ENCODE results near the gene KIFAP3. TPM values are rescaled to one million over a fixed set of nuclear protein-coding genes. Genes with fewer than 3 reads are reported as not detected.

Gene KIFAP3
- total and polyA plus RNA-seq, 2 of the 8 experiments (the other 6 are each of a cell fraction or from before 2014, with no cell fraction given) = 1.3 to 3.2 TPM

DNA sequence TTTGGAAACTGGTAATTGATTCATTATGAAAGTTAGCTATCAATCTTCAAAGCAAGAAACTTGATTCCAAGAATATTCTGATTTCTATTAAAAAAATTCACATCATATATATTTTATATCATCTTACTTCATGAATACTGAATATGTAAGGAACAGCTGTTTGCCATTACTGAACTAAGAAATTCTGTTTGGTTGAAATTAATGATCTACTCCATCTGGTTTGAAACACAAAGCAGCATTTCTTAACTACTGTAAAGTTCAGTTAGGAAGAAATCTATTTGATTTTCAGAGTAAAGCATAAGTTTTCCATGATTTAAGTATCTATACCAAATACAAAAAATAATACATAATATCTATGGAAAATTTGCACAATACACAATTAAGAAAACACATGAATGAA is 114.8 kb downstream of the KIFAP3 start (continued):
- TF ChIP-seq, protein P1, sequence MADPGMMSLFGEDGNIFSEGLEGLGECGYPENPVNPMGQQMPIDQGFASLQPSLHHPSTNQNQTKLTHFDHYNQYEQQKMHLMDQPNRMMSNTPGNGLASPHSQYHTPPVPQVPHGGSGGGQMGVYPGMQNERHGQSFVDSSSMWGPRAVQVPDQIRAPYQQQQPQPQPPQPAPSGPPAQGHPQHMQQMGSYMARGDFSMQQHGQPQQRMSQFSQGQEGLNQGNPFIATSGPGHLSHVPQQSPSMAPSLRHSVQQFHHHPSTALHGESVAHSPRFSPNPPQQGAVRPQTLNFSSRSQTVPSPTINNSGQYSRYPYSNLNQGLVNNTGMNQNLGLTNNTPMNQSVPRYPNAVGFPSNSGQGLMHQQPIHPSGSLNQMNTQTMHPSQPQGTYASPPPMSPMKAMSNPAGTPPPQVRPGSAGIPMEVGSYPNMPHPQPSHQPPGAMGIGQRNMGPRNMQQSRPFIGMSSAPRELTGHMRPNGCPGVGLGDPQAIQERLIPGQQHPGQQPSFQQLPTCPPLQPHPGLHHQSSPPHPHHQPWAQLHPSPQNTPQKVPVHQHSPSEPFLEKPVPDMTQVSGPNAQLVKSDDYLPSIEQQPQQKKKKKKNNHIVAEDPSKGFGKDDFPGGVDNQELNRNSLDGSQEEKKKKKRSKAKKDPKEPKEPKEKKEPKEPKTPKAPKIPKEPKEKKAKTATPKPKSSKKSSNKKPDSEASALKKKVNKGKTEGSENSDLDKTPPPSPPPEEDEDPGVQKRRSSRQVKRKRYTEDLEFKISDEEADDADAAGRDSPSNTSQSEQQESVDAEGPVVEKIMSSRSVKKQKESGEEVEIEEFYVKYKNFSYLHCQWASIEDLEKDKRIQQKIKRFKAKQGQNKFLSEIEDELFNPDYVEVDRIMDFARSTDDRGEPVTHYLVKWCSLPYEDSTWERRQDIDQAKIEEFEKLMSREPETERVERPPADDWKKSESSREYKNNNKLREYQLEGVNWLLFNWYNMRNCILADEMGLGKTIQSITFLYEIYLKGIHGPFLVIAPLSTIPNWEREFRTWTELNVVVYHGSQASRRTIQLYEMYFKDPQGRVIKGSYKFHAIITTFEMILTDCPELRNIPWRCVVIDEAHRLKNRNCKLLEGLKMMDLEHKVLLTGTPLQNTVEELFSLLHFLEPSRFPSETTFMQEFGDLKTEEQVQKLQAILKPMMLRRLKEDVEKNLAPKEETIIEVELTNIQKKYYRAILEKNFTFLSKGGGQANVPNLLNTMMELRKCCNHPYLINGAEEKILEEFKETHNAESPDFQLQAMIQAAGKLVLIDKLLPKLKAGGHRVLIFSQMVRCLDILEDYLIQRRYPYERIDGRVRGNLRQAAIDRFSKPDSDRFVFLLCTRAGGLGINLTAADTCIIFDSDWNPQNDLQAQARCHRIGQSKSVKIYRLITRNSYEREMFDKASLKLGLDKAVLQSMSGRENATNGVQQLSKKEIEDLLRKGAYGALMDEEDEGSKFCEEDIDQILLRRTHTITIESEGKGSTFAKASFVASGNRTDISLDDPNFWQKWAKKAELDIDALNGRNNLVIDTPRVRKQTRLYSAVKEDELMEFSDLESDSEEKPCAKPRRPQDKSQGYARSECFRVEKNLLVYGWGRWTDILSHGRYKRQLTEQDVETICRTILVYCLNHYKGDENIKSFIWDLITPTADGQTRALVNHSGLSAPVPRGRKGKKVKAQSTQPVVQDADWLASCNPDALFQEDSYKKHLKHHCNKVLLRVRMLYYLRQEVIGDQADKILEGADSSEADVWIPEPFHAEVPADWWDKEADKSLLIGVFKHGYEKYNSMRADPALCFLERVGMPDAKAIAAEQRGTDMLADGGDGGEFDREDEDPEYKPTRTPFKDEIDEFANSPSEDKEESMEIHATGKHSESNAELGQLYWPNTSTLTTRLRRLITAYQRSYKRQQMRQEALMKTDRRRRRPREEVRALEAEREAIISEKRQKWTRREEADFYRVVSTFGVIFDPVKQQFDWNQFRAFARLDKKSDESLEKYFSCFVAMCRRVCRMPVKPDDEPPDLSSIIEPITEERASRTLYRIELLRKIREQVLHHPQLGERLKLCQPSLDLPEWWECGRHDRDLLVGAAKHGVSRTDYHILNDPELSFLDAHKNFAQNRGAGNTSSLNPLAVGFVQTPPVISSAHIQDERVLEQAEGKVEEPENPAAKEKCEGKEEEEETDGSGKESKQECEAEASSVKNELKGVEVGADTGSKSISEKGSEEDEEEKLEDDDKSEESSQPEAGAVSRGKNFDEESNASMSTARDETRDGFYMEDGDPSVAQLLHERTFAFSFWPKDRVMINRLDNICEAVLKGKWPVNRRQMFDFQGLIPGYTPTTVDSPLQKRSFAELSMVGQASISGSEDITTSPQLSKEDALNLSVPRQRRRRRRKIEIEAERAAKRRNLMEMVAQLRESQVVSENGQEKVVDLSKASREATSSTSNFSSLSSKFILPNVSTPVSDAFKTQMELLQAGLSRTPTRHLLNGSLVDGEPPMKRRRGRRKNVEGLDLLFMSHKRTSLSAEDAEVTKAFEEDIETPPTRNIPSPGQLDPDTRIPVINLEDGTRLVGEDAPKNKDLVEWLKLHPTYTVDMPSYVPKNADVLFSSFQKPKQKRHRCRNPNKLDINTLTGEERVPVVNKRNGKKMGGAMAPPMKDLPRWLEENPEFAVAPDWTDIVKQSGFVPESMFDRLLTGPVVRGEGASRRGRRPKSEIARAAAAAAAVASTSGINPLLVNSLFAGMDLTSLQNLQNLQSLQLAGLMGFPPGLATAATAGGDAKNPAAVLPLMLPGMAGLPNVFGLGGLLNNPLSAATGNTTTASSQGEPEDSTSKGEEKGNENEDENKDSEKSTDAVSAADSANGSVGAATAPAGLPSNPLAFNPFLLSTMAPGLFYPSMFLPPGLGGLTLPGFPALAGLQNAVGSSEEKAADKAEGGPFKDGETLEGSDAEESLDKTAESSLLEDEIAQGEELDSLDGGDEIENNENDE (IDR thresholded peaks at IDR 0.05; ENCODE audit: insufficient replicate concordance, low read length) = no peak
- TF ChIP-seq RFX5 (IDR thresholded peaks at IDR 0.05; ENCODE audit: borderline replicate concordance, low read depth, low read length) = no peak
- TF ChIP-seq, protein P2, sequence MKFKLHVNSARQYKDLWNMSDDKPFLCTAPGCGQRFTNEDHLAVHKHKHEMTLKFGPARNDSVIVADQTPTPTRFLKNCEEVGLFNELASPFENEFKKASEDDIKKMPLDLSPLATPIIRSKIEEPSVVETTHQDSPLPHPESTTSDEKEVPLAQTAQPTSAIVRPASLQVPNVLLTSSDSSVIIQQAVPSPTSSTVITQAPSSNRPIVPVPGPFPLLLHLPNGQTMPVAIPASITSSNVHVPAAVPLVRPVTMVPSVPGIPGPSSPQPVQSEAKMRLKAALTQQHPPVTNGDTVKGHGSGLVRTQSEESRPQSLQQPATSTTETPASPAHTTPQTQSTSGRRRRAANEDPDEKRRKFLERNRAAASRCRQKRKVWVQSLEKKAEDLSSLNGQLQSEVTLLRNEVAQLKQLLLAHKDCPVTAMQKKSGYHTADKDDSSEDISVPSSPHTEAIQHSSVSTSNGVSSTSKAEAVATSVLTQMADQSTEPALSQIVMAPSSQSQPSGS (IDR thresholded peaks at IDR 0.05; ENCODE audit: low read length) = no peak
- no peak for TF ChIP-seq SP1 (IDR thresholded peaks at IDR 0.05; ENCODE audit: low read depth, low read length)
- TF ChIP-seq CBX8 (IDR thresholded peaks at IDR 0.05; ENCODE audit: borderline replicate concordance, low read depth, low read length) = no peak
- TF ChIP-seq SP4 (IDR thresholded peaks at IDR 0.05; ENCODE audit: low read length) = no peak
- no peak for TF ChIP-seq EP300 (IDR thresholded peaks at IDR 0.05; ENCODE audit: borderline replicate concordance in 1 of 2, low read depth in 2 of 2, low read length in 2 of 2)
- no peak for TF ChIP-seq ZNF274 (IDR thresholded peaks at IDR 0.05; ENCODE audit: borderline replicate concordance, extremely low read depth, low read length)
- no peak for TF ChIP-seq SAP30 (IDR thresholded peaks at IDR 0.05; ENCODE audit: insufficient read depth, insufficient replicate concordance, low read length)
- TF ChIP-seq POLR2AphosphoS5 (IDR thresholded peaks at IDR 0.05; ENCODE audit: low read depth, low read length) = no peak

All from H1 (cell line).